Measurements from ENCODE around the gene ATP2B2.

ATP2B2 gene

GRCh38 chr3:10468613-10469354 lies 36.6 kb downstream of the ATP2B2 start:
- DNase-seq: no peak

GRCh38 chr3:10467904-10468612 lies 37.3 kb downstream of the ATP2B2 start:
- no peak for DNase-seq

- no peak for DNase-seq
Measured at GRCh38 chr3:10467204-10467603, 38.2 kb downstream of the ATP2B2 start.

- no peak for DNase-seq
Measured at GRCh38 chr3:10466186-10466585, 39.2 kb downstream of the ATP2B2 start.

- DNase-seq: no peak
Measured at GRCh38 chr3:10465161-10465560, 40.2 kb downstream of the ATP2B2 start.

- no peak for DNase-seq
Measured at GRCh38 chr3:10463533-10464434, 41.6 kb downstream of the ATP2B2 start.

GRCh38 chr3:10462641-10463532 lies 42.5 kb downstream of the ATP2B2 start:
- DNase-seq: no peak

- no peak for DNase-seq
Measured at GRCh38 chr3:10460951-10461545, 44.3 kb downstream of the ATP2B2 start.

GRCh38 chr3:10459954-10460754 lies 45.2 kb downstream of the ATP2B2 start:
- peak; percentile 58 to 68 for DNase-seq

- no peak for DNase-seq
Measured at GRCh38 chr3:10457560-10457959, 47.8 kb downstream of the ATP2B2 start.

- no peak for DNase-seq
Measured at GRCh38 chr3:10456981-10457380, 48.4 kb downstream of the ATP2B2 start.

GRCh38 chr3:10455545-10455914 lies 49.9 kb downstream of the ATP2B2 start:
- no peak for DNase-seq

- DNase-seq: no peak
Measured at GRCh38 chr3:10454907-10455544, 50.4 kb downstream of the ATP2B2 start.

GRCh38 chr3:10453431-10454163 lies 51.8 kb downstream of the ATP2B2 start:
- no peak for DNase-seq

- DNase-seq: no peak
Measured at GRCh38 chr3:10450494-10451440, 54.6 kb downstream of the ATP2B2 start.

GRCh38 chr3:10449436-10449835 lies 56.0 kb downstream of the ATP2B2 start:
- no peak for DNase-seq

GRCh38 chr3:10448544-10448943 lies 56.8 kb downstream of the ATP2B2 start:
- DNase-seq: no peak

- DNase-seq: no peak
Measured at GRCh38 chr3:10447527-10448260, 57.7 kb downstream of the ATP2B2 start.
